Measurements from ENCODE around the gene CTDSPL2. TPM values are rescaled to one million over a fixed set of nuclear protein-coding genes. Genes with fewer than 3 reads are reported as not detected.
"Not testable (repeated sequence)": the region's sequence is repeated elsewhere in the genome, so short reads cannot be mapped to it uniquely, and the experiment has no call there.

Gene CTDSPL2
- total RNA-seq, result 60.5 and 62.4 TPM in 2 replicates

GRCh38 chr15:44426975-44427755, at the start of gene CTDSPL2:
Gene CTDSPL2 (plus strand): TSS chr15:44427629. CDS start chr15:44459015, 31,386 bp downstream.
- intact Hi-C loops (cut with micrococcal nuclease), result loop anchor here (1.0 to 5.0 kb wide), 12 partner anchors 74 to 916 kb away; partner anchors contain the start of genes FRMD5, GOLM2, PDIA3 and SERF2

- intact Hi-C loops (cut with micrococcal nuclease), result no loop called here
Measured at GRCh38 chr15:44381236-44381635, 46.2 kb upstream of the CTDSPL2 start.

GRCh38 chr15:44385344-44385942, 42.0 kb upstream of the CTDSPL2 start:
- intact Hi-C loops (cut with micrococcal nuclease), result no loop called here

- intact Hi-C loops (cut with micrococcal nuclease), result no loop called here
Measured at GRCh38 chr15:44394062-44394461, 33.4 kb upstream of the CTDSPL2 start.

GRCh38 chr15:44394562-44394961, 32.9 kb upstream of the CTDSPL2 start:
- intact Hi-C loops (cut with micrococcal nuclease), result no loop called here

GRCh38 chr15:44397869-44398268, 29.6 kb upstream of the CTDSPL2 start:
- intact Hi-C loops (cut with micrococcal nuclease), result no loop called here

GRCh38 chr15:44414001-44414400, 13.4 kb upstream of the CTDSPL2 start:
- intact Hi-C loops (cut with micrococcal nuclease), result no loop called here

- intact Hi-C loops (cut with micrococcal nuclease), result loop anchor here (1.0 to 5.0 kb wide), 12 partner anchors 73 to 917 kb away; partner anchors contain the start of genes FRMD5, GOLM2, PDIA3 and SERF2
Measured at GRCh38 chr15:44427756-44428724, 611 bp downstream of the CTDSPL2 start.

- intact Hi-C loops (cut with micrococcal nuclease), result no loop called here
Measured at GRCh38 chr15:44435893-44436667, 8.7 kb downstream of the CTDSPL2 start.

GRCh38 chr15:44438402-44438801, 11.0 kb downstream of the CTDSPL2 start:
- intact Hi-C loops (cut with micrococcal nuclease), result no loop called here

GRCh38 chr15:44441095-44441501, 13.7 kb downstream of the CTDSPL2 start:
- intact Hi-C loops (cut with micrococcal nuclease), result no loop called here

GRCh38 chr15:44443515-44443914, 16.1 kb downstream of the CTDSPL2 start:
- intact Hi-C loops (cut with micrococcal nuclease), result no loop called here

- intact Hi-C loops (cut with micrococcal nuclease), result no loop called here
Measured at GRCh38 chr15:44447772-44448376, 20.4 kb downstream of the CTDSPL2 start.

- intact Hi-C loops (cut with micrococcal nuclease), result no loop called here
Measured at GRCh38 chr15:44450172-44450571, 22.7 kb downstream of the CTDSPL2 start.

- intact Hi-C loops (cut with micrococcal nuclease), result not testable (repeated sequence)
Measured at GRCh38 chr15:44453578-44454283, 26.3 kb downstream of the CTDSPL2 start.

GRCh38 chr15:44458429-44458828, 31.0 kb downstream of the CTDSPL2 start:
- intact Hi-C loops (cut with micrococcal nuclease), result no loop called here

GRCh38 chr15:44468709-44469385, 41.4 kb downstream of the CTDSPL2 start:
- intact Hi-C loops (cut with micrococcal nuclease), result no loop called here

- intact Hi-C loops (cut with micrococcal nuclease), result no loop called here
Measured at GRCh38 chr15:44471885-44472455, 44.5 kb downstream of the CTDSPL2 start.

- intact Hi-C loops (cut with micrococcal nuclease), result no loop called here
Measured at GRCh38 chr15:44479343-44479742, 51.9 kb downstream of the CTDSPL2 start.

Data from T-helper 1 cell treated with Interleukin-12 subunit alpha and Interleukin-12 subunit beta and Interleukin-4 antibody, amounts not matched to agents 30 ng/mL and 1 ng/mL, for 36 hours (primary cell).